Measurements from ENCODE around the gene CLASRP. TPM values are rescaled to one million over a fixed set of nuclear protein-coding genes. Genes with fewer than 3 reads are reported as not detected.

The CLASRP gene
- polyA plus RNA-seq, 1 donor from 2014 or later = 30.1 TPM

DNA sequence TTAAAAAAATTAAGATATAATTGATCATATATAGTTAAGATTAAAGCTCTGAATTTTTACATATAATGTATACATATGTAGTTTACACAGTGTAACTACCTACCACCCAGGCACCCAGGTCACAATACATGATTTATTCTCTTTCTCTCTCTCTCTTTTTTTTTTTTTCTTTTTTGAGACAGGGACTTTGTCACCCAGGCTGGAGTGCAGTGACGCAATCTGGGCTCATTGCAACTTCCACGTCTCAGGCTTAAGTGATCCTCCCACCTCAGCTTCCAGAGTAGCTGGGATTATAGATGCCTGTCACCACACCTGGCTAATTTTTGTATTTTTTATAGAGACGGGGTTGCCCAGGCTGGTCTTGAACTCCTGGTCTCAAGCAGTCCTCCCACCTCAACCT is 18.8 kb upstream of the CLASRP start:
- Histone ChIP-seq H3K4me3 (ENCODE audit: low read length) (no peak overlapping the region), H2AFZ (ENCODE audit: low read depth, low read length) (no peak overlapping the region), H3K9ac (ENCODE audit: low read length) (no peak overlapping the region), H3K27me3 (ENCODE audit: insufficient read depth, low read depth, low read length) (no peaks in the 10 kb centered on the region), H3K9me2 (ENCODE audit: insufficient read depth, low read length) (no peaks in the 10 kb centered on the region), H3K27ac (ENCODE audit: low read length) (no peak overlapping the region), H3K36me3 (ENCODE audit: insufficient read depth, low read length) (no peaks in the 10 kb centered on the region), H4K20me1 (ENCODE audit: insufficient read depth) (no peaks in the 10 kb centered on the region), H3K79me2 (replicated peaks; ENCODE audit: insufficient read depth, low read length) (no peaks in the 10 kb centered on the region), H3K4me2 (ENCODE audit: low read length) (no peak overlapping the region), H3K9me3 (ENCODE audit: low read length) (no peaks in the 10 kb centered on the region), H3F3A (ENCODE audit: insufficient read depth, low read length, poor library complexity, severe bottlenecking) (no peaks in the 10 kb centered on the region)
- TF ChIP-seq SMC3 (conservative IDR thresholded peaks at IDR 0.05; ENCODE audit: poor library complexity) (no peak), POLR2AphosphoS5 (IDR thresholded peaks at IDR 0.05) (no peak), RAD21 (conservative IDR thresholded peaks at IDR 0.05) (no peak), MXI1 (conservative IDR thresholded peaks at IDR 0.05; ENCODE audit: poor library complexity, severe bottlenecking) (no peak), EP300 (conservative IDR thresholded peaks at IDR 0.05; ENCODE audit: poor library complexity, severe bottlenecking) (no peak), TAF1 (IDR thresholded peaks at IDR 0.05; ENCODE audit: low read depth) (no peak), EZH2 (IDR thresholded peaks at IDR 0.05; ENCODE audit: borderline replicate concordance, insufficient read depth, low read length, poor library complexity, severe bottlenecking) (no peak)
- TF ChIP-seq, protein P1, sequence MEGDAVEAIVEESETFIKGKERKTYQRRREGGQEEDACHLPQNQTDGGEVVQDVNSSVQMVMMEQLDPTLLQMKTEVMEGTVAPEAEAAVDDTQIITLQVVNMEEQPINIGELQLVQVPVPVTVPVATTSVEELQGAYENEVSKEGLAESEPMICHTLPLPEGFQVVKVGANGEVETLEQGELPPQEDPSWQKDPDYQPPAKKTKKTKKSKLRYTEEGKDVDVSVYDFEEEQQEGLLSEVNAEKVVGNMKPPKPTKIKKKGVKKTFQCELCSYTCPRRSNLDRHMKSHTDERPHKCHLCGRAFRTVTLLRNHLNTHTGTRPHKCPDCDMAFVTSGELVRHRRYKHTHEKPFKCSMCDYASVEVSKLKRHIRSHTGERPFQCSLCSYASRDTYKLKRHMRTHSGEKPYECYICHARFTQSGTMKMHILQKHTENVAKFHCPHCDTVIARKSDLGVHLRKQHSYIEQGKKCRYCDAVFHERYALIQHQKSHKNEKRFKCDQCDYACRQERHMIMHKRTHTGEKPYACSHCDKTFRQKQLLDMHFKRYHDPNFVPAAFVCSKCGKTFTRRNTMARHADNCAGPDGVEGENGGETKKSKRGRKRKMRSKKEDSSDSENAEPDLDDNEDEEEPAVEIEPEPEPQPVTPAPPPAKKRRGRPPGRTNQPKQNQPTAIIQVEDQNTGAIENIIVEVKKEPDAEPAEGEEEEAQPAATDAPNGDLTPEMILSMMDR (IDR thresholded peaks at IDR 0.05; ENCODE audit: poor library complexity, severe bottlenecking) = no peak
- TF ChIP-seq, protein P2, sequence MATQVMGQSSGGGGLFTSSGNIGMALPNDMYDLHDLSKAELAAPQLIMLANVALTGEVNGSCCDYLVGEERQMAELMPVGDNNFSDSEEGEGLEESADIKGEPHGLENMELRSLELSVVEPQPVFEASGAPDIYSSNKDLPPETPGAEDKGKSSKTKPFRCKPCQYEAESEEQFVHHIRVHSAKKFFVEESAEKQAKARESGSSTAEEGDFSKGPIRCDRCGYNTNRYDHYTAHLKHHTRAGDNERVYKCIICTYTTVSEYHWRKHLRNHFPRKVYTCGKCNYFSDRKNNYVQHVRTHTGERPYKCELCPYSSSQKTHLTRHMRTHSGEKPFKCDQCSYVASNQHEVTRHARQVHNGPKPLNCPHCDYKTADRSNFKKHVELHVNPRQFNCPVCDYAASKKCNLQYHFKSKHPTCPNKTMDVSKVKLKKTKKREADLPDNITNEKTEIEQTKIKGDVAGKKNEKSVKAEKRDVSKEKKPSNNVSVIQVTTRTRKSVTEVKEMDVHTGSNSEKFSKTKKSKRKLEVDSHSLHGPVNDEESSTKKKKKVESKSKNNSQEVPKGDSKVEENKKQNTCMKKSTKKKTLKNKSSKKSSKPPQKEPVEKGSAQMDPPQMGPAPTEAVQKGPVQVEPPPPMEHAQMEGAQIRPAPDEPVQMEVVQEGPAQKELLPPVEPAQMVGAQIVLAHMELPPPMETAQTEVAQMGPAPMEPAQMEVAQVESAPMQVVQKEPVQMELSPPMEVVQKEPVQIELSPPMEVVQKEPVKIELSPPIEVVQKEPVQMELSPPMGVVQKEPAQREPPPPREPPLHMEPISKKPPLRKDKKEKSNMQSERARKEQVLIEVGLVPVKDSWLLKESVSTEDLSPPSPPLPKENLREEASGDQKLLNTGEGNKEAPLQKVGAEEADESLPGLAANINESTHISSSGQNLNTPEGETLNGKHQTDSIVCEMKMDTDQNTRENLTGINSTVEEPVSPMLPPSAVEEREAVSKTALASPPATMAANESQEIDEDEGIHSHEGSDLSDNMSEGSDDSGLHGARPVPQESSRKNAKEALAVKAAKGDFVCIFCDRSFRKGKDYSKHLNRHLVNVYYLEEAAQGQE (IDR thresholded peaks at IDR 0.05; ENCODE audit: borderline replicate concordance) = no peak

DNA sequence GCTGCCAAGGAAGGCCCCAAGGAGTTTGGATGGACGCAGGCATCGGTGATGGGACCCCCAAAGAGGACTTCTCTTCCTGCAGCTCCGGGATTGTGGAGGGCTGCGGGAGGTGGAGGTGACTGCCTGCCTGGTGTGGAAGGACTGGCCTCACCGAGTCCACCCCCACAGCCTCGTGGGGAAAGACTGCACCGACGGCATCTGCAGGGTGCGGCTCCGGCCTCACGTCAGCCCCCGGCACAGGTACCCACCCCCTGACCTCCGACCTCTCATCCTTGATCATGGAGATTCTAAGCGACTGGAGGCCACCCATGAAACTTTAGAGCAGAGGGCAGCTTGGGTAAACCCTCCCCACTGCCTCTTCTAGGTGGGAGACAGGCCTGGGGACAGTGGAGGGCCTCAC is 16.9 kb upstream of the CLASRP start:
- no peaks in the 10 kb centered on the region for H4K20me1 ChIP-seq (ENCODE audit: insufficient read depth)
- no peak overlapping the region for H3K4me2 ChIP-seq (ENCODE audit: low read length)
- H2AFZ ChIP-seq (ENCODE audit: low read depth, low read length) = no peak overlapping the region
- H3K36me3 ChIP-seq (ENCODE audit: insufficient read depth, low read length) = no peaks in the 10 kb centered on the region
- H3K9ac ChIP-seq (ENCODE audit: low read length) = no peak overlapping the region
- H3K4me3 ChIP-seq (ENCODE audit: low read length) = no peak overlapping the region
- no peak for TF ChIP-seq EZH2 (IDR thresholded peaks at IDR 0.05; ENCODE audit: borderline replicate concordance, insufficient read depth, low read length, poor library complexity, severe bottlenecking)
- TF ChIP-seq RAD21 (conservative IDR thresholded peaks at IDR 0.05) = no peak
- TF ChIP-seq, protein P2 (IDR thresholded peaks at IDR 0.05; ENCODE audit: borderline replicate concordance) = no peak
- no peak for TF ChIP-seq EP300 (conservative IDR thresholded peaks at IDR 0.05; ENCODE audit: poor library complexity, severe bottlenecking)
- TF ChIP-seq POLR2AphosphoS5 (IDR thresholded peaks at IDR 0.05) = no peak
- no peak for TF ChIP-seq SMC3 (conservative IDR thresholded peaks at IDR 0.05; ENCODE audit: poor library complexity)
- no peak for TF ChIP-seq MXI1 (conservative IDR thresholded peaks at IDR 0.05; ENCODE audit: poor library complexity, severe bottlenecking)
- no peak for TF ChIP-seq TAF1 (IDR thresholded peaks at IDR 0.05; ENCODE audit: low read depth)
- TF ChIP-seq, protein P1 (IDR thresholded peaks at IDR 0.05; ENCODE audit: poor library complexity, severe bottlenecking) = no peak
- no peaks in the 10 kb centered on the region for H3K9me3 ChIP-seq (ENCODE audit: low read length)
- no peaks in the 10 kb centered on the region for H3K9me2 ChIP-seq (ENCODE audit: insufficient read depth, low read length)
- H3K27ac ChIP-seq (ENCODE audit: low read length) = no peak overlapping the region
- H3F3A ChIP-seq (ENCODE audit: insufficient read depth, low read length, poor library complexity, severe bottlenecking) = no peaks in the 10 kb centered on the region
- no peaks in the 10 kb centered on the region for H3K27me3 ChIP-seq (ENCODE audit: insufficient read depth, low read depth, low read length)
- H3K79me2 ChIP-seq (replicated peaks; ENCODE audit: insufficient read depth, low read length) = no peaks in the 10 kb centered on the region
